GM12865 (cell line): ENCODE results near the gene LRP1.

Source experiments
- DNase-seq: peaks from one replicate; pipeline ENCODE4 v3.0.0; 2010; ENCODE audit warnings: low read depth
- H3K4me3 ChIP-seq: 2 replicates; pipeline ENCODE4 v1.5.1; 2011; ENCODE audit warnings: mild to moderate bottlenecking, low read depth, low read length, control low read depth
- TF ChIP-seq, protein P1 (sequence below): IDR thresholded peaks from 2 replicates; pipeline ENCODE4 v1.5.1; 2011; ENCODE audit warnings: low read length, control low read depth, low read depth, inconsistent platforms; ENCODE audit not compliant: insufficient read depth; ENCODE audit errors: missing control alignments

The LRP1 gene

DNA sequence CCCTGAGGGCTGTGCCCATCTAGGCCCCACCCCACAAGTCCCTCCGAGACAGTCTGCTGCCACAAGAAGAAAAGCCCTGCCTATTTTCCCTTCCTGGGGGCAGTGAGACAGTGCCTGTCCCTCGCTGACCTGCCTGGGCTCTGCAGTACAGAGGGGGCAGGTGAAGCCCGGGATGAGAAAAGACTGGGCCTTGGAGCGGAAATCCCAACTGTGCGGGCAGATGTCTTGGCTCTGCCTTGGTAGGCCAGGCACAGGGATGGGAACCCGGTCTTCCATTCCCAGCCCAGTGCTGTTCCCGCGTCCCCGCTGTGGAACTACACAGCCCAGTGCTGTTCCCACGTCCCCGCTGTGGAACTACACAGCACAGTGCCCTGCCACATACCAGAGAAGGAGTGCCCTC lies 75.5 kb downstream of the LRP1 start:
- TF ChIP-seq, protein P1, sequence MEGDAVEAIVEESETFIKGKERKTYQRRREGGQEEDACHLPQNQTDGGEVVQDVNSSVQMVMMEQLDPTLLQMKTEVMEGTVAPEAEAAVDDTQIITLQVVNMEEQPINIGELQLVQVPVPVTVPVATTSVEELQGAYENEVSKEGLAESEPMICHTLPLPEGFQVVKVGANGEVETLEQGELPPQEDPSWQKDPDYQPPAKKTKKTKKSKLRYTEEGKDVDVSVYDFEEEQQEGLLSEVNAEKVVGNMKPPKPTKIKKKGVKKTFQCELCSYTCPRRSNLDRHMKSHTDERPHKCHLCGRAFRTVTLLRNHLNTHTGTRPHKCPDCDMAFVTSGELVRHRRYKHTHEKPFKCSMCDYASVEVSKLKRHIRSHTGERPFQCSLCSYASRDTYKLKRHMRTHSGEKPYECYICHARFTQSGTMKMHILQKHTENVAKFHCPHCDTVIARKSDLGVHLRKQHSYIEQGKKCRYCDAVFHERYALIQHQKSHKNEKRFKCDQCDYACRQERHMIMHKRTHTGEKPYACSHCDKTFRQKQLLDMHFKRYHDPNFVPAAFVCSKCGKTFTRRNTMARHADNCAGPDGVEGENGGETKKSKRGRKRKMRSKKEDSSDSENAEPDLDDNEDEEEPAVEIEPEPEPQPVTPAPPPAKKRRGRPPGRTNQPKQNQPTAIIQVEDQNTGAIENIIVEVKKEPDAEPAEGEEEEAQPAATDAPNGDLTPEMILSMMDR = no peak
- H3K4me3 ChIP-seq = no peak overlapping the region
- DNase-seq = no peak

DNA sequence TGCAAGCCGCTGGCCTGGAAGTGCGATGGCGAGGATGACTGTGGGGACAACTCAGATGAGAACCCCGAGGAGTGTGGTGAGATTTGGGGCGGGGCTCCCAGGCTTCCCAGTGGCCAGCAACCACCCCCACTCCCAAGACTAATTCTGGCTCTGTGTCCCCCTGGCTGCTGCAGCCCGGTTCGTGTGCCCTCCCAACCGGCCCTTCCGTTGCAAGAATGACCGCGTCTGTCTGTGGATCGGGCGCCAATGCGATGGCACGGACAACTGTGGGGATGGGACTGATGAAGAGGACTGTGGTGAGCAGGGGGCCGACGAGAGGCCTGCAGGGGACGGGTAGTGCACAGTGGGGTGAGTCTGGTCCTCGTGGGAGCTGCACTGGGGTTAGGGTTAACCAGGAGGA lies 76.2 kb downstream of the LRP1 start:
- DNase-seq = no peak
- H3K4me3 ChIP-seq = no peak overlapping the region
- TF ChIP-seq, protein P1 = no peak

DNA sequence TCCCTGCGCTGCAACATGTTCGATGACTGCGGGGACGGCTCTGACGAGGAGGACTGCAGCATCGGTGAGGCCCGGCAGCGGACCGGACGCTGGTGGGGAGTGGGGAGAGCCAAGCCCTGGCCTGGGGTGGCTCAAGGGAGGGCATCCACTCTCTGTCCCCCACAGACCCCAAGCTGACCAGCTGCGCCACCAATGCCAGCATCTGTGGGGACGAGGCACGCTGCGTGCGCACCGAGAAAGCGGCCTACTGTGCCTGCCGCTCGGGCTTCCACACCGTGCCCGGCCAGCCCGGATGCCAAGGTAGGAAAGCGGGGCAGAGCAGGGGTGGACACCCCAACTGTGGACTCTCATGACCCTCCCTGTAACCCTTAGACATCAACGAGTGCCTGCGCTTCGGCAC lies 76.9 kb downstream of the LRP1 start:
- no peak overlapping the region for H3K4me3 ChIP-seq
- TF ChIP-seq, protein P1 = no peak
- no peak for DNase-seq

DNA sequence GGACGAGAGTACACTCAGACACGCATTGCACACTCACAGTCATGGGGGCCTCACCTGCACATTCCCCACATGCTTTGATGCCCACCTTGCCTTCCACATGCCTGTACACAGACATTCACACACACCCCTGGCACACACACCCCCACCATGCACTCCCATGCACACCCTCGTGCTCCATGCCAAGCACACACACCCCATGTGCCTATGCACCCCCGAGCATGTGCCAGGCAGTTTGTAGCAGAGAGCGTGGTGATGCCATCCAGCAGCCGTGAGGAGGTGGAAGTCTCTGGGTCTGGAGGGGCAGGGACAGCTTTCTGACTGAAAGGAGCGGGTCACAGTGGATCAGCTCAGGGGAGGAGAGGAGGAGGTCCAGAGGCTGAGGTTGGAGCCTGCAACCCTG lies 77.6 kb downstream of the LRP1 start:
- TF ChIP-seq, protein P1 = no peak
- no peak for DNase-seq
- H3K4me3 ChIP-seq = no peak overlapping the region

DNA sequence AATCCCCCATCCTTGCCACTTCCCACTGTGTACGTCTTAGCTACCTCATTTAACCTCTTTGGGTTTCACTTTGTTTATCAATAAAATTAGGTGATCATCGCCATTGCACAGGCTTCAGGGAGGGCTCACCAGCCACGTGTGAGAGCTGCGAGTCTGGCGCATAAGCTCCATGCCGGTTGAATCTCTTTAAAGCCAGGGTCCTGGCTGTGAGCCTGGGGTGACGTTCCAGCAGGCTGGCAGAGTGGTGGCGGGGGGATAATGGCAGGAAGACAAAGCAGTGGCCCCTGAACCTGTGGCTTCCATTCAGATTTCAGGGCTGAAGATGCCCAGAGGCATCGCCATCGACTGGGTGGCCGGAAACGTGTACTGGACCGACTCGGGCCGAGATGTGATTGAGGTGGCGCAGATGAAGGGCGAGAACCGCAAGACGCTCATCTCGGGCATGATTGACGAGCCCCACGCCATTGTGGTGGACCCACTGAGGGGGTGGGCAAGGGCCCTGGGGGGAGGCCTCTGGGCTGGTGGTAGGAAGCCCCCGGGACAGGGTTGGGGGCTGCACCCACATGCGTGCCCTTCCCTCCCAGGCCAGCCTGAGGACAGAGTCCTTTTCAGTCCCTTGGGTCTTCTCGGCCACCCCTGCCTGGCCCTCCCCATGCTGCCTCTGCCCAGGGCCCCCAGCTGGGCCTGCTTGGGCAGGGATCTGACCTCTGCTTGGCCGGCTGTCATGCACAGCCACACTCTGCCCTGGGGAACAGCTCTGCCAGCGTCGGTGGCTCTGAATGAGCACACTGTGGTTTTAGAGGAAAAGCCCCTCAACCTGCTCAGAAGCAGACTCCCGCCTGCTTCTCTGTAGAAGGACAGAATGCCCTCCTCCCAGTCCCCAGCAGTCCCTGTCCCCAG lies 79.7 kb downstream of the LRP1 start:
- TF ChIP-seq, protein P1 = no peak
- H3K4me3 ChIP-seq = no peak overlapping the region
- no peak for DNase-seq

DNA sequence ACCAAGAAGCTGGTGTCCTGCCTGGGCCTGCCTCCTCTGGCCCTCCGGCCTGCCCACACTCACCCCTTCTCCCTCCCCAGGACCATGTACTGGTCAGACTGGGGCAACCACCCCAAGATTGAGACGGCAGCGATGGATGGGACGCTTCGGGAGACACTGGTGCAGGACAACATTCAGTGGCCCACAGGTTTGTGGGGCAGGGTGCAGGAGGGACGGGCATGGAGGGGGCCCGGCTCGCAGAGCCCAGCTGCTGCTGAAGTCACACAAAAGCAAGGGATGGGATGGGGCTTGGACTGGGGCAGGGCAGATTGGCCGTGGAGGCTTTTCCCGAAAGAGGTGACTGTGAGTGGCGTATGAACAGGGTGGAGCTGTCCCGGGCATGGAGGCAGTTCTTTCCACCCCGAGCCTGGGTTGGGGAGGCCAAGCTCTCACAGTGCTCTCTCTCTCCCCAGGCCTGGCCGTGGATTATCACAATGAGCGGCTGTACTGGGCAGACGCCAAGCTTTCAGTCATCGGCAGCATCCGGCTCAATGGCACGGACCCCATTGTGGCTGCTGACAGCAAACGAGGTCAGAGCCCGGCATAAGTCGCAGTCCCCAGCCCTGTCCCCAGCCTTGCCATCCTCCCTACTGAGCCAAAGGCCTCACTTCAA lies 80.5 kb downstream of the LRP1 start:
- H3K4me3 ChIP-seq = no peak overlapping the region
- TF ChIP-seq, protein P1 = no peak
- no peak for DNase-seq
